NCI-H226 (cell line): Measurements from ENCODE around the gene DRAXIN.
A peak's percentile ranks its signal among the peaks of the same experiment; 100 is the strongest.

ENCODE experiments used
- DNase-seq: peaks from one replicate; pipeline ENCODE4 v3.0.0-alpha.2; 2015

DRAXIN gene

DNA sequence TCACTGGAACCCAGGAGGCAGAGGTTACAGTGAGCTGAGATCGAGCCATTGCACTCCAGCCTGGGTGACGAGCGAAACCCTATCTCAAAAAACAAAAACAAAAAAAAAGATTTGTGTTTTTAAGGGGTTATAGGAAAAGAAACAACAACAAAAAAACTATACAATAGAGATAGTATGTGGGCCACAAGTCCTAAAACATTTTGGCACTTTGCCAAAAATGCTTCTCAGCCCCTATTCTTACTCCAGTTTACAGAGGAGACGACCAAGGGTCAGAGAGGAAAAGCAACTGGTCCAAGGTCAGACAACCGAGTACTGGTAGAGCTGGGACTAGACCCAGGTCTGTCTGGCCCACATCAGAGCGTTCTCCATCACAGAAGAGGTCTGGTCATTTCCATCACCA lies 33.9 kb upstream of the DRAXIN start:
- no peak for DNase-seq

DNA sequence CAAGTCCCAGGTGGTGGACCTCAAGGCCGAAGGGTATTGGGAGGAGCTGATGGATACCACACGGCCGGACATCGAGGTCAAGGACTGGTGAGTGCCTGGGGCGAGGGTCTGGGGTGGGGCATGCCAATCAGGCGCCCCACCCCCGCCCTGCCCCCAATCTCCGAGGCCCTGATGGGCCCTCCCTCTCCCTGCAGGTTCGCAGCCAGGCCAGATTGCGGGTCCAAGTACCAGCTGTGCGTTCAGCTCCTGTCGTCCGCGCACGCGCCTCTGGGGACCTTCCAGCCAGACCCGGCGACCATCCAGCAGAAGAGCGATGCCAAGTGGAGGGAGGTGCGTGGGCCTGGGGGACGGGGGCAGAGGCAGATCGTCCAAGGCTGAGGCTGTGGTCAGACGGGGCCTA lies 33.0 kb upstream of the DRAXIN start:
- no peak for DNase-seq

- no peak for DNase-seq
Measured at GRCh38 chr1:11659748-11660147, 31.8 kb upstream of the DRAXIN start.

DNA sequence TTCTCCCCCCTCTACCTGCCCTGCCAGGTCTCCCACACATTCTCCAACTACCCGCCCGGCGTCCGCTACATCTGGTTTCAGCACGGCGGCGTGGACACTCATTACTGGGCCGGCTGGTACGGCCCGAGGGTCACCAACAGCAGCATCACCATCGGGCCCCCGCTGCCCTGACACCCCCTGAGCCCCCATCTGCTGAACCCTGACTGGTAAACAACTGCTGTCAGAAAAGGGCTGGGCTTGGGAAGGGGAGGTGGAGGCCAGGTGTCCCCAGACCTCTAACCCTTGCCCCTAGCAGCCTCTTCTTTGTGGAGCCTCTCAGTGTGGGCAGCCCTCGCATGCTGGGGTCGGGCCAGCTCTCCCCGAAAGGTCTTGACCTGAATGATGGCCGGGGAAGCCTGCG lies 30.4 kb upstream of the DRAXIN start:
- DNase-seq = no peak

DNA sequence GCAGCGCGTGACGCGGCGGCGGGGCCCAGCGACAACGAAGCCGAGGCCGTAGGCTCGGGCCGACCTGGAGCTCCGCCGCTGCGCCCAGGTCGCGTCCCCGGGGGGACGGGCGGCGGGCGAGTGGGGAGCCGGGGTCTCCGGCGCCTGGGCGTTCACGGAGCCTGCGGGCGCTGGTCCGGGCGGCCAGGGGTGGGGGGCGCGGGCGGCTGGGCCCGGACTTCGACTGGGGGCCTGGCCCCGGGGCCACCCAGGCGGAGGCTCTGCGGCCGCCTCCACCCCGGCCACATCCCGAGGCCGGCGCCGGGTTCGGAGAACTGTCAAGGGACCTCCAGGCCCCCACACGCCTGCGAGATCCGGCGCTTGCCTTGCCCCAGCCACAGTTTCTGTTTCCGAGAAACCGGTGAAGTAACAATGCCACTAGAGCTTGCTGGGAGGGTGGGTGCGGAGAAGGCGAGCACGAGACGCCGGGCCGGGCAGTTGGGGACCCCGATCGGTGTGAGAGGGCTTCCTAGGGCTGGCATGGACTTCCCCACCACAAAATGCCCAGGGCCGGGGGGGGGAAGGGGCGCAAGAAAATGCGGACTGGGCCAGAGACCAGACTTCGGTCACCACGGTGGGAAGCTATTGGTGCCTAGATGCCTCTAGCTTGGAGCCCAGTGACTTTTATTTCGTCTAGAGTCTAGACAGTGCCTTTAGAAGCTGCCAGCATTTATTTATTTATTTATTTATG lies 27.0 kb upstream of the DRAXIN start:
- no peak for DNase-seq

GRCh38 chr1:11668516-11668915 lies 23.0 kb upstream of the DRAXIN start:
- no peak for DNase-seq

DNA sequence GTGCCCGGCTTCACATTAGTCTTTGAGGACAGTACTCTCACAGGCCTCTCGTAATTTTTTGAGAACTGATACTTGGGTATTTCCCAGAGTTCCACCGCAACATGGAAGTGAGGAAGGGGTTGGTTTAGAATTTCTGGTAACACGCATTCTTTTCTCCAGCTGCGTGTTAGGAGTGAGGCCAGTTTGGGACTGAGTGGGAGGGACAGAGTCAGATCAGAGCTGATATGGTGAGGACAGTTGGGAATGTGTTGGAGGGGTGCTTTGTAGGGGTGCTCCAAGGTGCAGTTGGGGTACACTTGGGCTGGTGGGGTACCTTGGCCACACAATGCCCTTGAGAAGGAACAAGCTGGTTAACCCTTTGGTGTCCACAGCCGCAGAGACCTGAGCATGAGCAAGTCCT lies 20.8 kb upstream of the DRAXIN start:
- DNase-seq = no peak

DNA sequence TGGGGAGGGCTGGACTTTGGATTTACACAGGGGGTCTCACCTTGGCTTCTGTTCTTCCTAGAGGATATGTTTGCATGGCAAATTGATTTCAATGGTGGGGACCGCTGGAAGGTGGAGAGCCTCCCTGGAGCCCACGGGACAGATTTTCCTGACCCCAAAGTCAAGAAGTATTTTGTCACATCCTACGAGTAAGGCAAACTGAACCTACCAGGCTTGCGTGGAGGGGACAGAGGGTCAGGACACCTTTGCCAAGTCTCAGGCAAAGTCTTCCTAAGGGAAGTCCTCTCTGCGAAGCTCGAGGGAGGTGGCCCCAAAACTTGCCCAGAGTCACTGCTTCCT lies 20.3 kb upstream of the DRAXIN start:
- no peak for DNase-seq

DNA sequence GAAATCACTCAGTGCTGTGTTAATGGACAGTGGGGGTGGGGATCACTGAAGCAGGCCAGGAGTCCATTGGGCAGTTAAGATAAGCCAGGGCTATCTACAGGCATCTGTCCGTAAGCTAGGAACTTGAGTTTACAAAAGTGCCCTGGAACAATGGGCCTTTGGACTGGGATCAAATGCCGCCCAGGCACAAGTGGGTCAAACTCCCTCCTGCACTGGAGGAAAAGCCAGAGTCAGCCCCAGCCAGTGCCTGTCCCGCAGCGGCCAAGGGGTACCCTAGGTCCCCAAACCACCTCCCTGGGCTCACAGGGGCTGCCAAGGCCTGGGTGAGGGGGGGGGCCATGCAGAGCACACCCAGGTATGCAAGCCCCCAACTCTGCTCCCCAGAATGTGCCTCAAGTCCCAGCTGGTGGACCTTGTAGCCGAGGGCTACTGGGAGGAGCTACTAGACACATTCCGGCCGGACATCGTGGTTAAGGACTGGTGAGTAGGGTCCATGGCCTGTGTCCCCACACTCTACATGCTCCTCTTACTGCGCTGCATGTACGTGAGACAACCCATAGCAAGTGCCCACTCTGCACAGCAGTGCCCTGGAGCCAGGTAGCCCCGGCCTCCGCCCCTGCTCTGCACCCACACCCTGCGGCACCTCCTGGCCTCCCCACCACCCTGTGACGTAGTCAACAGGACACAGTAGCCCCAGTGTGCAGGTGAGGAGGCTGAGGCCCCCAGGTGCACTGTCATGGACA lies 19.8 kb upstream of the DRAXIN start:
- DNase-seq = no peak

DNA sequence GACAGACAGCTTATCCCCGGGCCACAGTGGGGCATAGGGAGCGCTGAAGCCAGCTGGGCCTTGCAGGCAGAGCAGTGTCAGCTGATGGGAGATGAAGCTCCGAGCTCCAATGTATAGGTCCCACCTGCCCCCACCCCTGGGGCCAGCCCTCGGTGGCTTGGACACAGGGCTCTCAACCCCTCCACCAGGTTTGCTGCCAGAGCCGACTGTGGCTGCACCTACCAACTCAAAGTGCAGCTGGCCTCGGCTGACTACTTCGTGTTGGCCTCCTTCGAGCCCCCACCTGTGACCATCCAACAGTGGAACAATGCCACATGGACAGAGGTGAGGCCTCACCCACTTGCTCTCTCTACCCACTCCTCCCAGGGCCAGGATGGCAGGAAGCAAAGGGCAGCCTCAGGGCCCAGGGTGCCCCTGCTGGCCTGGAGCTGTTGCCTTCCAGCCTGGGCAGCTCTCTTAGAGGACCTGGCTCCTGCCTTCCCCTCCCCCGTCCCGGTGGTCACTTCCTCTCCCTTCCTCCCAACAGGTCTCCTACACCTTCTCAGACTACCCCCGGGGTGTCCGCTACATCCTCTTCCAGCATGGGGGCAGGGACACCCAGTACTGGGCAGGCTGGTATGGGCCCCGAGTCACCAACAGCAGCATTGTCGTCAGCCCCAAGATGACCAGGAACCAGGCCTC lies 18.3 kb upstream of the DRAXIN start:
- DNase-seq = no peak

DNA sequence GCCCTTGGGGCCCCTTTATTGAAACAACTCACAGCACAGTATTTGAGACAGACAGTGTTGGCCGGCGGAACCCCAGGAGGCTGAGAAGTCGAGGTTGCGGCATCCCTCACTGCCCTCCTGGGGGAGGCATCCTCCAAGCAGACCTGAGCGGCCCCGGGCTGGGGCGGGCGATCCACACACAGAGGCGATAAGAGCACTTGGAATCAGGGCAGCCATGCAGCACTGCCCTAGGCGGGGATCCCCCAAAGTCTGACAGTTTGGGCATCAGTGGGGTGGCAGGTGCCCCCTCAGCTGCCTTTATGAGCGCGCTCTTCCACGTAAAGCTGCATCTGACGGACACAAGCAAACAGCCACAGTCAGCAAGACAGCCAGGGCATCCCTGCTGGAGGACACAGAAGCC lies 17.0 kb upstream of the DRAXIN start:
- no peak for DNase-seq

DNA sequence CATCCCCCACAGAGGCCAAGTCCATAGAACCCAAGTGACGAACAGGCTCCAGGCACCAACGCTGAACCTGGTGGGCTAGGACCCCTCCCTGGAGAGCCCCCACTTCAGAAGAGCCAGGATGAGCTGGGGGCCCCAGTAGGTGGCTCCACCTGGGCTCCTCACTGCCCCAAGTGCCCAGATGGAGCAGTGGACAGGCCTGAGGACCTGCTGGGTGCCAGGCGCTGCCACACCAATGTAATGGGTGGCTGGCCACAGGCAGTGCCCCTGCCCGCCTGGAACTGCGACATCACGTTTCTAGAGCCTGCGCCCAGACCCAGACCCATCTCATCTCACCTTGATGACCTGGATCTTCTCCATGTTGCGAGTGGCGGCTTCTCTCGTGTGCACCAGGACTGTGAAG lies 16.2 kb upstream of the DRAXIN start:
- DNase-seq = no peak

DNA sequence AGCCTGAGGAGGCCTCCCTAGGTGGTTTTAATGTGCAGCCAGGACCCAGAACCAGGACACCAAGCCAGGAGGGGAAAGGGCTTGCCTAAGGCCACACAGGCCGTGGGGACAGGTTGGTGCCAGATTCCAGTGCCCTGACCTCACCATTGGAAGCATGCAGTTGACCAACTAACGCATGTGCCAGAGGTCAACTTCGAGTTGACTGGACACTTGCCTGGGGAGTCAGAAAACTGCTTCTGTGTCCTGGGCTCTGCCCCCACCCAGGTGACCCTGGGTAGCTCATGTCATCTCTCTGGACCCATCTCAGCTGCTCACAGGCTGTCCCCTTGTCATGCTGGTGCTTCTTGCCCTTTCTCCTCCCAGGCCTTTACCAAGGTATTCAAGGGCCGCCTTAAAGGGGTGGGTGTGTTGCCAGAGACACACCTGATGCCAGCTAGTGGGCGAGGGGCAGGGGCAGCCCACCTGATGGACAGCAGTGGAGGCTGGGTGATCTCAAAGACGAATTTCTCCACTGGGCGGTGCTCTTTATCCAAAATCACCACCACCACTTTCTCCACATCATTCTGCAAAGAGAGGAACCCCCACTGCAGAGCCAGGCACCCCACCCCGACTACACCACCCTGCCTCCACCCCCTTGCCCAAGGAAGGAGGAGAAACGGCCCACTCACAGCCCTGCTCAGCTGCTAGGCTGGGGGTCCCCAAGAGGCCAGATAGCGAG lies 15.0 kb upstream of the DRAXIN start:
- DNase-seq = no peak

- no peak for DNase-seq
Measured at GRCh38 chr1:11678442-11678841, 13.1 kb upstream of the DRAXIN start.

- no peak for DNase-seq
Measured at GRCh38 chr1:11680270-11681070, 11.0 kb upstream of the DRAXIN start.

GRCh38 chr1:11681071-11681771 lies 10.3 kb upstream of the DRAXIN start, which contains the start of gene MAD2L2:
Gene MAD2L2, minus strand, starts transcription at chr1:11681148. Its CDS starts 547 bp downstream, at chr1:11680601.
- DNase-seq = peak; percentile 74

DNA sequence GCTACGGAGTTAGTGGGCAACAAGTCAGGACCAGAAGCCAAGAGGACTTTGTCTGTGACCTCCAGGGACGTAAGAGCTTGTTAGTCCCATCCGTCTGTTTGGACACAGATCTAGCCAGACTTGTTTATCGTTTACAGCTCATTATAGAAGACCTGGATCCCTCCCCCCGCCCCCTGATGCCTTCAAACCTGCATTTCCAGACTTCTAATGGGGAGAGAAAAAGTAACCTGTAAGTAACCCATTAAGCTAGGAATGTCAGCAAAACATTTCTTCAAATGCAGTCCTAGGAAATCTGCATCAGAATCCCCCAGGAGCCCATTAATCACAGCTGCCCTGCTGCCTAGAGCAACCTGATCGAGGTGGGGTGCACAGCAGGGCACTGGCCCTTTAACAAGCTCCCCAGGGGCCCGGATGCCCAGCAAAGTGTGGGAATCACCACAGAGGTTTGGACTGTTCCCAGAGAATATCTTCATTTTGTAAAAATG lies 9.2 kb upstream of the DRAXIN start:
- DNase-seq = no peak

- no peak for DNase-seq
Measured at GRCh38 chr1:11682799-11683198, 8.7 kb upstream of the DRAXIN start.

- no peak for DNase-seq
Measured at GRCh38 chr1:11684070-11684469, 7.4 kb upstream of the DRAXIN start.

DNA sequence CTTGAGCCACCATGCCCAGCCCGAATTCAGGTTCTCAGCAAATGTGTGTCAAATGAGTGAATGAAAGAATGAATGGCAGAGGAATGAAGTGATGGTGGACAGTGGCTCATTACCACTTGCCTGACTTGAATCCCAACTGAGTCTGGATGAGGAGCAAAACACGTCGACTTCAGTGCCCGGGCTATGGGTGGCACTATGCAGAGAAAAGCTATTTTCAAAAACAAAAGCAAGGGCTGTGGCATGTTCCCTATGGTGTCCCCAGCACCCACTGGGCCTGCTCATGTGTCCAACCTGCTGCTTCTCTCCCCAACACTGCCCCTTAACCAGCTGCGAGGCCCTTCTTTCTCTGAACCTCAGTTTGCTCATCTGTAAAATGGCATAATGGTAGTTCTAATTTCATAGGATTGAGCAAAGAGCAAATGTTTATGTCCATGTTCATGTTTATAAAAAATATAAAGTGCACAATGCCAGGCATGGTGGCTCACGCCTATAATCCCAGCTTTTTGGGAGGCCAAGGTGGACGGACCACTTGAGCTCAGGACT lies 6.2 kb upstream of the DRAXIN start:
- no peak for DNase-seq

- no peak for DNase-seq
Measured at GRCh38 chr1:11688506-11688905, 3.0 kb upstream of the DRAXIN start.
